CD4-positive, alpha-beta T cell treated with Interleukin-12 subunit alpha and Interleukin-12 subunit beta, for 1 hour (primary cell): ENCODE data around the gene ITGAX.

Experiments used
- DNase-seq: peaks from one replicate; pipeline ENCODE4 v3.0.0-alpha.2; 2020

Gene ITGAX

GRCh38 chr16:31350275-31351005 is 4.5 kb upstream of the ITGAX start:
- DNase-seq: peak; percentile 11

- no peak for DNase-seq
Measured at GRCh38 chr16:31351246-31351941, 3.6 kb upstream of the ITGAX start.

GRCh38 chr16:31351942-31352325 is 3.0 kb upstream of the ITGAX start:
- DNase-seq: peak; percentile 16

GRCh38 chr16:31352376-31353115 is 2.4 kb upstream of the ITGAX start:
- no peak for DNase-seq

- DNase-seq: no peak
Measured at GRCh38 chr16:31355431-31356100, 590 bp downstream of the ITGAX start.

GRCh38 chr16:31356566-31357323 is 1.8 kb downstream of the ITGAX start:
- DNase-seq: no peak

- peak; percentile 11 for DNase-seq
Measured at GRCh38 chr16:31357324-31358109, 2.5 kb downstream of the ITGAX start.

- no peak for DNase-seq
Measured at GRCh38 chr16:31360251-31360650, 5.3 kb downstream of the ITGAX start.

GRCh38 chr16:31361201-31362110 is 6.5 kb downstream of the ITGAX start:
- no peak for DNase-seq

GRCh38 chr16:31362476-31363405 is 7.8 kb downstream of the ITGAX start:
- no peak for DNase-seq

- DNase-seq: no peak
Measured at GRCh38 chr16:31363721-31364120, 8.7 kb downstream of the ITGAX start.

- DNase-seq: no peak
Measured at GRCh38 chr16:31364421-31364820, 9.4 kb downstream of the ITGAX start.

- DNase-seq: peak; percentile 48
Measured at GRCh38 chr16:31365131-31365865, 10.3 kb downstream of the ITGAX start.

- no peak for DNase-seq
Measured at GRCh38 chr16:31367853-31368252, 12.9 kb downstream of the ITGAX start.

GRCh38 chr16:31371008-31371407 is 16.0 kb downstream of the ITGAX start:
- DNase-seq: no peak

GRCh38 chr16:31371619-31372484 is 16.9 kb downstream of the ITGAX start:
- no peak for DNase-seq

- DNase-seq: no peak
Measured at GRCh38 chr16:31373235-31373634, 18.3 kb downstream of the ITGAX start.

- DNase-seq: no peak
Measured at GRCh38 chr16:31375231-31375630, 20.3 kb downstream of the ITGAX start.
